Transverse colon (tissue), 3 donors: ENCODE measurements around the gene DRC3.

ENCODE experiments used
- EP300 ChIP-seq: sonication (generic); formaldehyde crosslinking; IDR thresholded peaks from one replicate; pipeline ENCODE4 v1.6.1; 2017; ENCODE audit warnings: antibody characterized with exemption, low read depth
- POLR2A ChIP-seq: fragments of 450-650 bp; IDR thresholded peaks from one replicate; pipeline ENCODE4 v1.6.1; 2016; ENCODE audit warnings: antibody characterized with exemption, mild to moderate bottlenecking, moderate library complexity
- TF ChIP-seq, protein P1 (sequence below), 5 experiments: fragments of 200-600 bp in 3 of 5; fragments of 450-650 bp in 2 of 5; sonication (generic) in 3 of 5; IDR thresholded peaks; 1 replicate in 2 of 5; 2 replicates in 3 of 5; pipeline ENCODE4 v1.5.1; 2016 to 2017; ENCODE audit warnings: antibody characterized with exemption in 5 of 5, inconsistent platforms in 3 of 5, mild to moderate bottlenecking in 2 of 5, moderate library complexity in 1 of 5

DNA sequence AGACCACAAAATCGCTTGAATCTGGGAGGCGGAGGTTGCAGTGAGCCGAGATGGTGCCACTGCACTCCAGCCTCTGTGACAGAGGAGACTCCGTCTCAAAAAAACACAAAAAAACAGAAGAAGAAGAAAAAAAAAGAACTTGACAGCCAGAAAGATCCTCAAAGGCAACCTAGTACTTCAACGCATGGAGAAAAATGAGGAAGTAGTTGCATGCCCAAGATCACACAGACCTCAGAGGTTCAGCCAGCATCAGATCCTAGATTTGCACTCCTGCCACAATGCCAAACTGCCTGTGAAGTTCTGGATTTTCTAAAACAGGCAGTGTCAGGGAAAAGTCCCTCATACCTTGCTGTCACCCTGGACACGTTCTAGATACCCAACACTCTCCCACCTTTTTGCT is 64.8 kb downstream of the DRC3 start:
- TF ChIP-seq POLR2A, result no peak
- TF ChIP-seq EP300, result no peak
- TF ChIP-seq, protein P1, sequence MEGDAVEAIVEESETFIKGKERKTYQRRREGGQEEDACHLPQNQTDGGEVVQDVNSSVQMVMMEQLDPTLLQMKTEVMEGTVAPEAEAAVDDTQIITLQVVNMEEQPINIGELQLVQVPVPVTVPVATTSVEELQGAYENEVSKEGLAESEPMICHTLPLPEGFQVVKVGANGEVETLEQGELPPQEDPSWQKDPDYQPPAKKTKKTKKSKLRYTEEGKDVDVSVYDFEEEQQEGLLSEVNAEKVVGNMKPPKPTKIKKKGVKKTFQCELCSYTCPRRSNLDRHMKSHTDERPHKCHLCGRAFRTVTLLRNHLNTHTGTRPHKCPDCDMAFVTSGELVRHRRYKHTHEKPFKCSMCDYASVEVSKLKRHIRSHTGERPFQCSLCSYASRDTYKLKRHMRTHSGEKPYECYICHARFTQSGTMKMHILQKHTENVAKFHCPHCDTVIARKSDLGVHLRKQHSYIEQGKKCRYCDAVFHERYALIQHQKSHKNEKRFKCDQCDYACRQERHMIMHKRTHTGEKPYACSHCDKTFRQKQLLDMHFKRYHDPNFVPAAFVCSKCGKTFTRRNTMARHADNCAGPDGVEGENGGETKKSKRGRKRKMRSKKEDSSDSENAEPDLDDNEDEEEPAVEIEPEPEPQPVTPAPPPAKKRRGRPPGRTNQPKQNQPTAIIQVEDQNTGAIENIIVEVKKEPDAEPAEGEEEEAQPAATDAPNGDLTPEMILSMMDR (IDR thresholded peaks at IDR 0.05), result no peak
